HepG2 (cell line): ENCODE measurements around the gene WDR59.

Source experiments
- CBX1 ChIP-seq: IDR thresholded peaks from one replicate; pipeline ENCODE4 v1.6.1; 2016; ENCODE audit warnings: antibody characterized with exemption, low read depth
- CREB1 ChIP-seq, 2 experiments: fragments of 450-650 bp in 1 of 2; IDR thresholded peaks; 2 replicates each; pipeline ENCODE4 v1.6.1; 2016 to 2017; ENCODE audit warnings: control low read depth in 1 of 2, mild to moderate bottlenecking in 1 of 2, missing compliant biosample characterization in 1 of 2, missing genetic modification characterization in 1 of 2
- E2F1 ChIP-seq: sonication (generic); formaldehyde crosslinking; IDR thresholded peaks from 2 replicates; pipeline ENCODE4 v1.5.0; 2020; ENCODE audit warnings: missing genetic modification reagents
- IRX3 ChIP-seq: sonication (generic); formaldehyde crosslinking; IDR thresholded peaks from 2 replicates; pipeline ENCODE4 v1.8.1; 2023; ENCODE audit warnings: mild to moderate bottlenecking, low read depth, missing genetic modification reagents, borderline replicate concordance
- THRA ChIP-seq: sonication (generic); formaldehyde crosslinking; IDR thresholded peaks from 2 replicates; pipeline ENCODE4 v1.4.0; 2020; ENCODE audit warnings: missing genetic modification reagents, borderline replicate concordance
- XRCC5 ChIP-seq: fragments of 200-400 bp; formaldehyde crosslinking; optimal IDR thresholded peaks from 2 replicates; pipeline ENCODE3; 2017; ENCODE audit warnings: mild to moderate bottlenecking, low read length
- ZBTB4 ChIP-seq: sonication (generic); formaldehyde crosslinking; IDR thresholded peaks from 2 replicates; pipeline ENCODE4 v1.4.0; 2020; ENCODE audit warnings: missing genetic modification reagents, mild to moderate bottlenecking, borderline replicate concordance
- ZNF780A ChIP-seq: sonication (generic); formaldehyde crosslinking; IDR thresholded peaks from 2 replicates; pipeline ENCODE4 v1.8.0; 2022; ENCODE audit warnings: mild to moderate bottlenecking, missing genetic modification reagents, moderate library complexity
- TF ChIP-seq, protein P1 (sequence below): fragments of 450-650 bp; IDR thresholded peaks from 2 replicates; pipeline ENCODE4 v1.6.1; 2016
- TF ChIP-seq, protein P2 (sequence below): sonication (generic); formaldehyde crosslinking; IDR thresholded peaks from 2 replicates; pipeline ENCODE4 v1.5.0; 2020; ENCODE audit warnings: mild to moderate bottlenecking, missing genetic modification reagents, moderate library complexity
- TF ChIP-seq, protein P3 (sequence below): sonication (generic); formaldehyde crosslinking; IDR thresholded peaks from 2 replicates; pipeline ENCODE4 v1.4.0; 2020; ENCODE audit warnings: missing genetic modification reagents, borderline replicate concordance

- TF ChIP-seq ZBTB4 (no peak), E2F1 (CRISPR knock-in tag) (no peak), THRA (no peak), IRX3 (CRISPR knock-in tag) (no peak), XRCC5 (no peak), CREB1 (IDR thresholded peaks at IDR 0.05) (no peak), CREB1 (CRISPR knock-in tag; IDR thresholded peaks at IDR 0.05) (no peak), CBX1 (no peak), ZNF780A (CRISPR knock-in tag) (no peak)
- TF ChIP-seq, protein P1, sequence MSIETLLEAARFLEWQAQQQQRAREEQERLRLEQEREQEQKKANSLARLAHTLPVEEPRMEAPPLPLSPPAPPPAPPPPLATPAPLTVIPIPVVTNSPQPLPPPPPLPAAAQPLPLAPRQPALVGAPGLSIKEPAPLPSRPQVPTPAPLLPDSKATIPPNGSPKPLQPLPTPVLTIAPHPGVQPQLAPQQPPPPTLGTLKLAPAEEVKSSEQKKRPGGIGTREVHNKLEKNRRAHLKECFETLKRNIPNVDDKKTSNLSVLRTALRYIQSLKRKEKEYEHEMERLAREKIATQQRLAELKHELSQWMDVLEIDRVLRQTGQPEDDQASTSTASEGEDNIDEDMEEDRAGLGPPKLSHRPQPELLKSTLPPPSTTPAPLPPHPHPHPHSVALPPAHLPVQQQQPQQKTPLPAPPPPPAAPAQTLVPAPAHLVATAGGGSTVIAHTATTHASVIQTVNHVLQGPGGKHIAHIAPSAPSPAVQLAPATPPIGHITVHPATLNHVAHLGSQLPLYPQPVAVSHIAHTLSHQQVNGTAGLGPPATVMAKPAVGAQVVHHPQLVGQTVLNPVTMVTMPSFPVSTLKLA, result no peak
- TF ChIP-seq, protein P2, sequence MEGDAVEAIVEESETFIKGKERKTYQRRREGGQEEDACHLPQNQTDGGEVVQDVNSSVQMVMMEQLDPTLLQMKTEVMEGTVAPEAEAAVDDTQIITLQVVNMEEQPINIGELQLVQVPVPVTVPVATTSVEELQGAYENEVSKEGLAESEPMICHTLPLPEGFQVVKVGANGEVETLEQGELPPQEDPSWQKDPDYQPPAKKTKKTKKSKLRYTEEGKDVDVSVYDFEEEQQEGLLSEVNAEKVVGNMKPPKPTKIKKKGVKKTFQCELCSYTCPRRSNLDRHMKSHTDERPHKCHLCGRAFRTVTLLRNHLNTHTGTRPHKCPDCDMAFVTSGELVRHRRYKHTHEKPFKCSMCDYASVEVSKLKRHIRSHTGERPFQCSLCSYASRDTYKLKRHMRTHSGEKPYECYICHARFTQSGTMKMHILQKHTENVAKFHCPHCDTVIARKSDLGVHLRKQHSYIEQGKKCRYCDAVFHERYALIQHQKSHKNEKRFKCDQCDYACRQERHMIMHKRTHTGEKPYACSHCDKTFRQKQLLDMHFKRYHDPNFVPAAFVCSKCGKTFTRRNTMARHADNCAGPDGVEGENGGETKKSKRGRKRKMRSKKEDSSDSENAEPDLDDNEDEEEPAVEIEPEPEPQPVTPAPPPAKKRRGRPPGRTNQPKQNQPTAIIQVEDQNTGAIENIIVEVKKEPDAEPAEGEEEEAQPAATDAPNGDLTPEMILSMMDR (CRISPR knock-in tag), result no peak
- TF ChIP-seq, protein P3, sequence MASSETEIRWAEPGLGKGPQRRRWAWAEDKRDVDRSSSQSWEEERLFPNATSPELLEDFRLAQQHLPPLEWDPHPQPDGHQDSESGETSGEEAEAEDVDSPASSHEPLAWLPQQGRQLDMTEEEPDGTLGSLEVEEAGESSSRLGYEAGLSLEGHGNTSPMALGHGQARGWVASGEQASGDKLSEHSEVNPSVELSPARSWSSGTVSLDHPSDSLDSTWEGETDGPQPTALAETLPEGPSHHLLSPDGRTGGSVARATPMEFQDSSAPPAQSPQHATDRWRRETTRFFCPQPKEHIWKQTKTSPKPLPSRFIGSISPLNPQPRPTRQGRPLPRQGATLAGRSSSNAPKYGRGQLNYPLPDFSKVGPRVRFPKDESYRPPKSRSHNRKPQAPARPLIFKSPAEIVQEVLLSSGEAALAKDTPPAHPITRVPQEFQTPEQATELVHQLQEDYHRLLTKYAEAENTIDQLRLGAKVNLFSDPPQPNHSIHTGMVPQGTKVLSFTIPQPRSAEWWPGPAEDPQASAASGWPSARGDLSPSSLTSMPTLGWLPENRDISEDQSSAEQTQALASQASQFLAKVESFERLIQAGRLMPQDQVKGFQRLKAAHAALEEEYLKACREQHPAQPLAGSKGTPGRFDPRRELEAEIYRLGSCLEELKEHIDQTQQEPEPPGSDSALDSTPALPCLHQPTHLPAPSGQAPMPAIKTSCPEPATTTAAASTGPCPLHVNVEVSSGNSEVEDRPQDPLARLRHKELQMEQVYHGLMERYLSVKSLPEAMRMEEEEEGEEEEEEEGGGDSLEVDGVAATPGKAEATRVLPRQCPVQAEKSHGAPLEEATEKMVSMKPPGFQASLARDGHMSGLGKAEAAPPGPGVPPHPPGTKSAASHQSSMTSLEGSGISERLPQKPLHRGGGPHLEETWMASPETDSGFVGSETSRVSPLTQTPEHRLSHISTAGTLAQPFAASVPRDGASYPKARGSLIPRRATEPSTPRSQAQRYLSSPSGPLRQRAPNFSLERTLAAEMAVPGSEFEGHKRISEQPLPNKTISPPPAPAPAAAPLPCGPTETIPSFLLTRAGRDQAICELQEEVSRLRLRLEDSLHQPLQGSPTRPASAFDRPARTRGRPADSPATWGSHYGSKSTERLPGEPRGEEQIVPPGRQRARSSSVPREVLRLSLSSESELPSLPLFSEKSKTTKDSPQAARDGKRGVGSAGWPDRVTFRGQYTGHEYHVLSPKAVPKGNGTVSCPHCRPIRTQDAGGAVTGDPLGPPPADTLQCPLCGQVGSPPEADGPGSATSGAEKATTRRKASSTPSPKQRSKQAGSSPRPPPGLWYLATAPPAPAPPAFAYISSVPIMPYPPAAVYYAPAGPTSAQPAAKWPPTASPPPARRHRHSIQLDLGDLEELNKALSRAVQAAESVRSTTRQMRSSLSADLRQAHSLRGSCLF (CRISPR knock-in tag), result no peak
These were observed 143.5 kb downstream of the WDR59 start for GRCh38 chr16:74841469-74841868.
